HepG2 (cell line): Measurements from ENCODE around the gene TMEM127. TPM values are rescaled to one million over a fixed set of nuclear protein-coding genes. Genes with fewer than 3 reads are reported as not detected.
A peak's percentile ranks its signal among the peaks of the same experiment; 100 is the strongest.

ENCODE experiments used
- ELF3 ChIP-seq: IDR thresholded peaks from 2 replicates; pipeline ENCODE4 v1.6.1; 2016; ENCODE audit warnings: missing genetic modification reagents, missing compliant biosample characterization
- FOSL2 ChIP-seq: sonication (generic); formaldehyde crosslinking; IDR thresholded peaks from 2 replicates; pipeline ENCODE4 v1.4.0; 2020; ENCODE audit warnings: missing genetic modification reagents
- GABPA ChIP-seq, 2 experiments: IDR thresholded peaks; 2 replicates each; pipeline ENCODE4 v1.6.1; 2011 to 2016; ENCODE audit warnings: low read depth in 2 of 2, low read length in 1 of 2, missing biosample characterization in 1 of 2, missing genetic modification characterization in 1 of 2
- HNF1B ChIP-seq: sonication (generic); formaldehyde crosslinking; IDR thresholded peaks from 2 replicates; pipeline ENCODE4 v1.5.1; 2020; ENCODE audit warnings: mild to moderate bottlenecking, moderate library complexity, missing genetic modification reagents
- HNRNPH1 ChIP-seq: fragments of 200-400 bp; formaldehyde crosslinking; optimal IDR thresholded peaks from 2 replicates; pipeline ENCODE3; 2017; ENCODE audit warnings: mild to moderate bottlenecking, low read depth, low read length
- NR2C2 ChIP-seq: sonication (generic); formaldehyde crosslinking; IDR thresholded peaks from 2 replicates; pipeline ENCODE4 v1.4.0; 2020; ENCODE audit warnings: missing genetic modification reagents, mild to moderate bottlenecking, moderate library complexity, borderline replicate concordance
- NR2F6 ChIP-seq, 2 experiments: IDR thresholded peaks; 2 replicates each; pipeline ENCODE4 v1.6.1; 2016; ENCODE audit warnings: antibody characterized with exemption in 1 of 2, mild to moderate bottlenecking in 1 of 2
- SALL1 ChIP-seq: sonication (generic); formaldehyde crosslinking; IDR thresholded peaks from 2 replicates; pipeline ENCODE4 v1.8.0; 2022; ENCODE audit warnings: mild to moderate bottlenecking, missing genetic modification reagents
- TEAD3 ChIP-seq: optimal IDR thresholded peaks from 2 replicates; pipeline ENCODE3; 2016; ENCODE audit warnings: borderline replicate concordance
- TP53 ChIP-seq: sonication (generic); formaldehyde crosslinking; conservative IDR thresholded peaks from 2 replicates; pipeline ENCODE4 v1.4.0; 2020; ENCODE audit warnings: missing genetic modification reagents
- ZNF629 ChIP-seq: sonication (generic); formaldehyde crosslinking; conservative IDR thresholded peaks from 2 replicates; pipeline ENCODE4 v1.5.0; 2020; ENCODE audit warnings: missing genetic modification reagents
- polyA plus RNA-seq, 8 experiments: library from polyadenylated mRNA; depleted of rRNA in 3 of 8; stranded (reverse) in 7 of 8; unstranded in 1 of 8; fragments of >200 nt; fragmentation: Illumina TruSeq in 4 of 8; extraction: Trizol in 4 of 8; gene quantifications; 2 replicates each; pipeline versions ENCODE4 v1.2.1 to v1.2.3, GENCODE V29; 2011 to 2016; ENCODE audit warnings: low read depth in 4 of 8, missing spikeins in 1 of 8, mixed read lengths in 1 of 8; ENCODE audit not compliant: insufficient read depth in 1 of 8
- total RNA-seq, 5 experiments: library from RNA; depleted of rRNA; stranded (reverse); fragments of >200 nt; fragmentation: Illumina TruSeq; extraction: Trizol; gene quantifications; 2 replicates each; pipeline ENCODE4 v1.2.3, GENCODE V29; 2016; ENCODE audit warnings: low read depth in 1 of 5
- TF ChIP-seq, protein P1 (sequence below): sonication (generic); formaldehyde crosslinking; IDR thresholded peaks from 2 replicates; pipeline ENCODE4 v1.5.1; 2020; ENCODE audit warnings: mild to moderate bottlenecking, missing genetic modification reagents, moderate library complexity
- TF ChIP-seq, protein P2 (sequence below): IDR thresholded peaks from 2 replicates; pipeline ENCODE4 v1.4.0; 2020; ENCODE audit warnings: mild to moderate bottlenecking, missing genetic modification reagents

The TMEM127 gene
- total and polyA plus RNA-seq, 2 of the 13 experiments (the other 11 are each of a cell fraction or from before 2014, with no cell fraction given): 21.5 to 33.9 TPM

GRCh38 chr2:96261328-96262003 lies 4.3 kb downstream of the TMEM127 start (continued):
- TF ChIP-seq, protein P1, sequence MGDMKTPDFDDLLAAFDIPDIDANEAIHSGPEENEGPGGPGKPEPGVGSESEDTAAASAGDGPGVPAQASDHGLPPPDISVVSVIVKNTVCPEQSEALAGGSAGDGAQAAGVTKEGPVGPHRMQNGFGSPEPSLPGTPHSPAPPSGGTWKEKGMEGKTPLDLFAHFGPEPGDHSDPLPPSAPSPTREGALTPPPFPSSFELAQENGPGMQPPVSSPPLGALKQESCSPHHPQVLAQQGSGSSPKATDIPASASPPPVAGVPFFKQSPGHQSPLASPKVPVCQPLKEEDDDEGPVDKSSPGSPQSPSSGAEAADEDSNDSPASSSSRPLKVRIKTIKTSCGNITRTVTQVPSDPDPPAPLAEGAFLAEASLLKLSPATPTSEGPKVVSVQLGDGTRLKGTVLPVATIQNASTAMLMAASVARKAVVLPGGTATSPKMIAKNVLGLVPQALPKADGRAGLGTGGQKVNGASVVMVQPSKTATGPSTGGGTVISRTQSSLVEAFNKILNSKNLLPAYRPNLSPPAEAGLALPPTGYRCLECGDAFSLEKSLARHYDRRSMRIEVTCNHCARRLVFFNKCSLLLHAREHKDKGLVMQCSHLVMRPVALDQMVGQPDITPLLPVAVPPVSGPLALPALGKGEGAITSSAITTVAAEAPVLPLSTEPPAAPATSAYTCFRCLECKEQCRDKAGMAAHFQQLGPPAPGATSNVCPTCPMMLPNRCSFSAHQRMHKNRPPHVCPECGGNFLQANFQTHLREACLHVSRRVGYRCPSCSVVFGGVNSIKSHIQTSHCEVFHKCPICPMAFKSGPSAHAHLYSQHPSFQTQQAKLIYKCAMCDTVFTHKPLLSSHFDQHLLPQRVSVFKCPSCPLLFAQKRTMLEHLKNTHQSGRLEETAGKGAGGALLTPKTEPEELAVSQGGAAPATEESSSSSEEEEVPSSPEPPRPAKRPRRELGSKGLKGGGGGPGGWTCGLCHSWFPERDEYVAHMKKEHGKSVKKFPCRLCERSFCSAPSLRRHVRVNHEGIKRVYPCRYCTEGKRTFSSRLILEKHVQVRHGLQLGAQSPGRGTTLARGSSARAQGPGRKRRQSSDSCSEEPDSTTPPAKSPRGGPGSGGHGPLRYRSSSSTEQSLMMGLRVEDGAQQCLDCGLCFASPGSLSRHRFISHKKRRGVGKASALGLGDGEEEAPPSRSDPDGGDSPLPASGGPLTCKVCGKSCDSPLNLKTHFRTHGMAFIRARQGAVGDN: peak; percentile 83
- TF ChIP-seq ZNF629 (CRISPR knock-in tag) (peak; percentile 43; the same call in 1 of the 2 replicates), HNRNPH1 (no peak), NR2C2 (peak; percentile 32; the same call in 1 of the 2 replicates), SALL1 (CRISPR knock-in tag) (peak; percentile 78), TEAD3 (CRISPR knock-in tag) (peak; percentile 27), GABPA (IDR thresholded peaks at IDR 0.05; ENCODE audit: low read depth, low read length) (no peak), GABPA (CRISPR knock-in tag; IDR thresholded peaks at IDR 0.05; ENCODE audit: low read depth) (0 out of 2 replicates have a peak, but pooled peaks have one; percentile 20), TP53 (0 out of 2 replicates have a peak, but pooled peaks have one; percentile 68), ELF3 (CRISPR knock-in tag) (peak; percentile 81), FOSL2 (peak; percentile 80), NR2F6 (IDR thresholded peaks at IDR 0.05) (no peak), NR2F6 (CRISPR knock-in tag; IDR thresholded peaks at IDR 0.05) (peak; percentile 44; the same call in 1 of the 2 replicates), HNF1B (CRISPR knock-in tag) (peak; percentile 82)
- TF ChIP-seq, protein P2, sequence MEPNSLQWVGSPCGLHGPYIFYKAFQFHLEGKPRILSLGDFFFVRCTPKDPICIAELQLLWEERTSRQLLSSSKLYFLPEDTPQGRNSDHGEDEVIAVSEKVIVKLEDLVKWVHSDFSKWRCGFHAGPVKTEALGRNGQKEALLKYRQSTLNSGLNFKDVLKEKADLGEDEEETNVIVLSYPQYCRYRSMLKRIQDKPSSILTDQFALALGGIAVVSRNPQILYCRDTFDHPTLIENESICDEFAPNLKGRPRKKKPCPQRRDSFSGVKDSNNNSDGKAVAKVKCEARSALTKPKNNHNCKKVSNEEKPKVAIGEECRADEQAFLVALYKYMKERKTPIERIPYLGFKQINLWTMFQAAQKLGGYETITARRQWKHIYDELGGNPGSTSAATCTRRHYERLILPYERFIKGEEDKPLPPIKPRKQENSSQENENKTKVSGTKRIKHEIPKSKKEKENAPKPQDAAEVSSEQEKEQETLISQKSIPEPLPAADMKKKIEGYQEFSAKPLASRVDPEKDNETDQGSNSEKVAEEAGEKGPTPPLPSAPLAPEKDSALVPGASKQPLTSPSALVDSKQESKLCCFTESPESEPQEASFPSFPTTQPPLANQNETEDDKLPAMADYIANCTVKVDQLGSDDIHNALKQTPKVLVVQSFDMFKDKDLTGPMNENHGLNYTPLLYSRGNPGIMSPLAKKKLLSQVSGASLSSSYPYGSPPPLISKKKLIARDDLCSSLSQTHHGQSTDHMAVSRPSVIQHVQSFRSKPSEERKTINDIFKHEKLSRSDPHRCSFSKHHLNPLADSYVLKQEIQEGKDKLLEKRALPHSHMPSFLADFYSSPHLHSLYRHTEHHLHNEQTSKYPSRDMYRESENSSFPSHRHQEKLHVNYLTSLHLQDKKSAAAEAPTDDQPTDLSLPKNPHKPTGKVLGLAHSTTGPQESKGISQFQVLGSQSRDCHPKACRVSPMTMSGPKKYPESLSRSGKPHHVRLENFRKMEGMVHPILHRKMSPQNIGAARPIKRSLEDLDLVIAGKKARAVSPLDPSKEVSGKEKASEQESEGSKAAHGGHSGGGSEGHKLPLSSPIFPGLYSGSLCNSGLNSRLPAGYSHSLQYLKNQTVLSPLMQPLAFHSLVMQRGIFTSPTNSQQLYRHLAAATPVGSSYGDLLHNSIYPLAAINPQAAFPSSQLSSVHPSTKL: peak; percentile 56; the same call in 1 of the 2 replicates
- TF ChIP-seq, all 625 proteins: peak for 127
